GM10847 (cell line): Measurements from ENCODE around the gene HCST.
A peak's percentile ranks its signal among the peaks of the same experiment; 100 is the strongest.

Source experiments
- POLR2A ChIP-seq: IDR thresholded peaks from 2 replicates; pipeline ENCODE4 v1.6.1; 2011; ENCODE audit not compliant: insufficient read length; ENCODE audit errors: extremely low read depth

The HCST gene

GRCh38 chr19:35909684-35910035 lies 7.3 kb downstream of the HCST start:
- TF ChIP-seq POLR2A = no peak

GRCh38 chr19:35911173-35911572 lies 8.8 kb downstream of the HCST start:
- no peak for TF ChIP-seq POLR2A

GRCh38 chr19:35911790-35912189 lies 9.5 kb downstream of the HCST start:
- TF ChIP-seq POLR2A = no peak

GRCh38 chr19:35913589-35913988 lies 11.3 kb downstream of the HCST start:
- TF ChIP-seq POLR2A = no peak

- no peak for TF ChIP-seq POLR2A
These were observed 13.1 kb downstream of the HCST start for GRCh38 chr19:35915443-35915842.

GRCh38 chr19:35919306-35919705 lies 17.0 kb downstream of the HCST start:
- no peak for TF ChIP-seq POLR2A

GRCh38 chr19:35921012-35921411 lies 18.7 kb downstream of the HCST start:
- TF ChIP-seq POLR2A = no peak

- no peak for TF ChIP-seq POLR2A
These were observed 23.2 kb downstream of the HCST start for GRCh38 chr19:35925501-35925900.

GRCh38 chr19:35928507-35928906 lies 26.2 kb downstream of the HCST start:
- no peak for TF ChIP-seq POLR2A

- no peak for TF ChIP-seq POLR2A
These were observed 27.5 kb downstream of the HCST start for GRCh38 chr19:35929876-35930275.

- peak; percentile 99 for TF ChIP-seq POLR2A
These were observed 29.0 kb downstream of the HCST start for GRCh38 chr19:35931161-35931873.

GRCh38 chr19:35931874-35932202 lies 29.5 kb downstream of the HCST start:
- TF ChIP-seq POLR2A = no peak

GRCh38 chr19:35932291-35932936 lies 30.1 kb downstream of the HCST start:
- TF ChIP-seq POLR2A = no peak

- no peak for TF ChIP-seq POLR2A
These were observed 33.8 kb downstream of the HCST start, which contains the start of gene LRFN3 for GRCh38 chr19:35935911-35936737. Gene LRFN3 (plus strand): TSS chr19:35936374. CDS start chr19:35939426, 3,052 bp downstream.

- TF ChIP-seq POLR2A = no peak
These were observed 34.5 kb downstream of the HCST start for GRCh38 chr19:35936738-35937268.
